ENCODE results near the gene NADK2.

DNA sequence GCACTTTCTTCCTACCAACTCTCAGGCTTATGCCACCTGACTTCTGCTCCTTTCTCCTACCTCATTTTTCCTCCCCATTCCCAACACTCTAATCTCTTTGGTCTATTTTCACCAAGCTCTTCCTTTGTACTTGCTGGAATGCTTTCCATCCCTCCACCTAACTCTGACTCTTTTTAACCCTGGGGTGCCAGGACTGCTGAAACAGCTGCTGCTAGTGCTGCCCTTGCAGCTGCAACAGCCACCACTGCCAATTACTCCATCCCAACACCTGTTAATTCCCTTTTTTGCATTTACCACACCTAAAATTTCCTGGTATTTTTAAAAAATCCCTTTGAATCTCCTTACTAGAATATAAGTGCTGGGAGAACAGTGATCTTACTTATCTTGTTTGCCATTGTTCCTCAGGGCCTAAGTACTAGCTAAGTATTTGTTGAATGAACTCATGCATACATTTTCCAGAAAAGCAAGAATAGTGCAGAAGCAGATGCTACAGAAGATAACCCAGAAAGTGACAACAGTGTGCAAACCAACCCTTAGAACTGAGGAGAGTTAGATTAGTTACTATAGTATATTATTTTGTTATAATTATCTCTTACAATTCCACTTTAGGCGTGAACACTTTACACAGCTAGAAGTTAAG lies 11.5 kb downstream of the NADK2 start:
- TF ChIP-seq, protein P1, sequence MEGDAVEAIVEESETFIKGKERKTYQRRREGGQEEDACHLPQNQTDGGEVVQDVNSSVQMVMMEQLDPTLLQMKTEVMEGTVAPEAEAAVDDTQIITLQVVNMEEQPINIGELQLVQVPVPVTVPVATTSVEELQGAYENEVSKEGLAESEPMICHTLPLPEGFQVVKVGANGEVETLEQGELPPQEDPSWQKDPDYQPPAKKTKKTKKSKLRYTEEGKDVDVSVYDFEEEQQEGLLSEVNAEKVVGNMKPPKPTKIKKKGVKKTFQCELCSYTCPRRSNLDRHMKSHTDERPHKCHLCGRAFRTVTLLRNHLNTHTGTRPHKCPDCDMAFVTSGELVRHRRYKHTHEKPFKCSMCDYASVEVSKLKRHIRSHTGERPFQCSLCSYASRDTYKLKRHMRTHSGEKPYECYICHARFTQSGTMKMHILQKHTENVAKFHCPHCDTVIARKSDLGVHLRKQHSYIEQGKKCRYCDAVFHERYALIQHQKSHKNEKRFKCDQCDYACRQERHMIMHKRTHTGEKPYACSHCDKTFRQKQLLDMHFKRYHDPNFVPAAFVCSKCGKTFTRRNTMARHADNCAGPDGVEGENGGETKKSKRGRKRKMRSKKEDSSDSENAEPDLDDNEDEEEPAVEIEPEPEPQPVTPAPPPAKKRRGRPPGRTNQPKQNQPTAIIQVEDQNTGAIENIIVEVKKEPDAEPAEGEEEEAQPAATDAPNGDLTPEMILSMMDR (IDR thresholded peaks at IDR 0.05) = no peak
- TF ChIP-seq POLR2A (IDR thresholded peaks at IDR 0.05) (no peak), POLR2AphosphoS5 (IDR thresholded peaks at IDR 0.05) (no peak)
